ENCODE measurements around the gene ASB4.

DNA sequence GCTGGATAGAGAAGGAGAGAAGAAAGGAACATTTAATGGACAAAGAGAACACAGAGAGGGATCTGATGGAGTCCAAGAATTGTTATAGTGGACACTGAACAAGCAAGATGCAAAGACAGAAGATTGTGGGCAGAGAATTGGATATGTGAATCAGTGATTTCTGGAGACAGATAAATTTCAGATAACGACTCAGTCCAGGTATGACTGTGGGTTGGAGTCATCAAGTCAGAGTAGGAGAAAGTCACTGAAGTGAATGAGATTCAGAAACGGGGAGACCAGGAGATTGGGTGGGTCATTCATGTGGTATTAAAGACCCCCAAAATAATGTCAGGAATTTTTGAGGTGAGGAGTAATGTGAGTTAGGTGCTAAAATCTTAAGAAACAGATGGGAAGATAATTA is 23.0 kb downstream of the ASB4 start:
- TF ChIP-seq POLR2AphosphoS5 (IDR thresholded peaks at IDR 0.05) = no peak
- TF ChIP-seq, protein P1, sequence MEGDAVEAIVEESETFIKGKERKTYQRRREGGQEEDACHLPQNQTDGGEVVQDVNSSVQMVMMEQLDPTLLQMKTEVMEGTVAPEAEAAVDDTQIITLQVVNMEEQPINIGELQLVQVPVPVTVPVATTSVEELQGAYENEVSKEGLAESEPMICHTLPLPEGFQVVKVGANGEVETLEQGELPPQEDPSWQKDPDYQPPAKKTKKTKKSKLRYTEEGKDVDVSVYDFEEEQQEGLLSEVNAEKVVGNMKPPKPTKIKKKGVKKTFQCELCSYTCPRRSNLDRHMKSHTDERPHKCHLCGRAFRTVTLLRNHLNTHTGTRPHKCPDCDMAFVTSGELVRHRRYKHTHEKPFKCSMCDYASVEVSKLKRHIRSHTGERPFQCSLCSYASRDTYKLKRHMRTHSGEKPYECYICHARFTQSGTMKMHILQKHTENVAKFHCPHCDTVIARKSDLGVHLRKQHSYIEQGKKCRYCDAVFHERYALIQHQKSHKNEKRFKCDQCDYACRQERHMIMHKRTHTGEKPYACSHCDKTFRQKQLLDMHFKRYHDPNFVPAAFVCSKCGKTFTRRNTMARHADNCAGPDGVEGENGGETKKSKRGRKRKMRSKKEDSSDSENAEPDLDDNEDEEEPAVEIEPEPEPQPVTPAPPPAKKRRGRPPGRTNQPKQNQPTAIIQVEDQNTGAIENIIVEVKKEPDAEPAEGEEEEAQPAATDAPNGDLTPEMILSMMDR (IDR thresholded peaks at IDR 0.05) = no peak

Data from prostate gland (tissue), 2 donors.